SH-SY5Y (cell line): ENCODE data around the gene ATP2A1.

Experiments used
- GATA2 ChIP-seq: IDR thresholded peaks from 2 replicates; pipeline ENCODE4 v1.6.1; 2011; ENCODE audit warnings: mild to moderate bottlenecking, low read depth, low read length
- GATA3 ChIP-seq: IDR thresholded peaks from 2 replicates; pipeline ENCODE4 v1.6.1; 2011; ENCODE audit warnings: low read depth, mild to moderate bottlenecking, low read length, moderate library complexity

GRCh38 chr16:28931801-28932225 lies 53.5 kb downstream of the ATP2A1 start, which contains the start of gene CD19:
- no peak for TF ChIP-seq GATA3
- TF ChIP-seq GATA2: no peak
